Kasumi-1 (cell line): ENCODE data around the gene HK1.
"Not testable (repeated sequence)": the region's sequence is repeated elsewhere in the genome, so short reads cannot be mapped to it uniquely, and the experiment has no call there.

Source experiments
- DNase-seq, 2 experiments: peaks; one replicate each; lab custom pipeline; 2025; lab: John Stamatoyannopoulos, UW

HK1 gene

GRCh38 chr10:69254877-69255276, 23.4 kb upstream of the HK1 start:
- no peak for DNase-seq

- no peak for DNase-seq
These were observed 18.6 kb upstream of the HK1 start for GRCh38 chr10:69259547-69260243.

- DNase-seq: no peak
These were observed 17.1 kb upstream of the HK1 start for GRCh38 chr10:69261184-69261583.

- DNase-seq: no peak
These were observed 16.0 kb upstream of the HK1 start for GRCh38 chr10:69262292-69262751.

GRCh38 chr10:69265521-69265920, 12.8 kb upstream of the HK1 start:
- no peak for DNase-seq

- no peak for DNase-seq
These were observed 9.4 kb upstream of the HK1 start for GRCh38 chr10:69268761-69269416.

GRCh38 chr10:69269761-69270160, 8.5 kb upstream of the HK1 start:
- DNase-seq: no peak

- DNase-seq: no peak
These were observed 7.3 kb upstream of the HK1 start for GRCh38 chr10:69270990-69271389.

GRCh38 chr10:69272624-69273023, 5.7 kb upstream of the HK1 start:
- DNase-seq: no peak

GRCh38 chr10:69275444-69275843, 2.9 kb upstream of the HK1 start:
- DNase-seq: no peak

GRCh38 chr10:69276503-69276902, 1.8 kb upstream of the HK1 start:
- DNase-seq: no peak

- DNase-seq: no peak
These were observed 814 bp downstream of the HK1 start for GRCh38 chr10:69279110-69279509.

- no peak for DNase-seq
These were observed 3.5 kb downstream of the HK1 start for GRCh38 chr10:69281507-69282413.

GRCh38 chr10:69284402-69284801, 6.1 kb downstream of the HK1 start:
- not testable (repeated sequence) for DNase-seq

- DNase-seq: no peak
These were observed 7.4 kb downstream of the HK1 start for GRCh38 chr10:69285699-69286098.

- peak; percentile 9 to 30 for DNase-seq
These were observed 8.9 kb downstream of the HK1 start for GRCh38 chr10:69287181-69287580.

- no peak for DNase-seq
These were observed 12.7 kb downstream of the HK1 start for GRCh38 chr10:69290993-69291392.

- no peak for DNase-seq
These were observed 14.2 kb downstream of the HK1 start for GRCh38 chr10:69292459-69292858.

GRCh38 chr10:69295027-69295636, 16.8 kb downstream of the HK1 start:
- DNase-seq: no peak

GRCh38 chr10:69303632-69304051, 25.3 kb downstream of the HK1 start:
- no peak for DNase-seq

- no peak for DNase-seq
These were observed 28.1 kb downstream of the HK1 start for GRCh38 chr10:69306421-69306820.

GRCh38 chr10:69307434-69307833, 29.1 kb downstream of the HK1 start:
- DNase-seq: no peak
